BE2C (cell line): ENCODE results near the gene KIF1B.
A peak's percentile ranks its signal among the peaks of the same experiment; 100 is the strongest.

Experiments used
- DNase-seq: peaks from one replicate; pipeline ENCODE4 v3.0.0-alpha.2; 2020
- H3K27me3 ChIP-seq: fragments of 250-450 bp; sonication (Bioruptor Pico); 2 replicates; pipeline ENCODE4 v1.5.1; 2020; ENCODE audit warnings: mild to moderate bottlenecking
- H3K36me3 ChIP-seq: fragments of 250-450 bp; sonication (Bioruptor Pico); 2 replicates; pipeline ENCODE4 v1.5.1; 2020; ENCODE audit warnings: mild to moderate bottlenecking
- H3K4me1 ChIP-seq: fragments of 250-450 bp; sonication (Bioruptor Pico); 2 replicates; pipeline ENCODE4 v1.5.1; 2020
- H3K4me3 ChIP-seq: 2 replicates; pipeline ENCODE4 v1.5.1; 2011; ENCODE audit warnings: low read depth, low read length
- H3K9me3 ChIP-seq: fragments of 250-450 bp; sonication (Bioruptor Pico); 2 replicates; pipeline ENCODE4 v1.5.1; 2020
- TF ChIP-seq, protein P1 (sequence below): IDR thresholded peaks from 2 replicates; pipeline ENCODE4 v1.5.1; 2012; ENCODE audit warnings: mild to moderate bottlenecking, low read depth, low read length

The KIF1B gene

DNA sequence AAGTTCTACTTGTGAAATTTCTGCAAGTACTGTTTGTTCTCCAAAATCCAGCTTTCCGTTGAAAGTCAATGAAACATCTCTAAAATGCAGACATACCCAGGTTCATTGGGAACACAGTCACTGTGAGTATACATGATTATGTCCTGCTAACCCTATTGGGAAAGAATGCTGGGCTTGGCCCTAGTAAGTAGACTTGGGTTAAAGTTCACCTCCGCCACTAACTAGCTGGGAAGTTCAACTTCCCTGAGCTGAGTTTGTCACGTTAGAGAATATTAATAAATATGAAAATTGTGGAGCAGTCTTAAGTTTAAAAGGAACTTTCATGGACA lies 178.0 kb downstream of the KIF1B start:
- TF ChIP-seq, protein P1, sequence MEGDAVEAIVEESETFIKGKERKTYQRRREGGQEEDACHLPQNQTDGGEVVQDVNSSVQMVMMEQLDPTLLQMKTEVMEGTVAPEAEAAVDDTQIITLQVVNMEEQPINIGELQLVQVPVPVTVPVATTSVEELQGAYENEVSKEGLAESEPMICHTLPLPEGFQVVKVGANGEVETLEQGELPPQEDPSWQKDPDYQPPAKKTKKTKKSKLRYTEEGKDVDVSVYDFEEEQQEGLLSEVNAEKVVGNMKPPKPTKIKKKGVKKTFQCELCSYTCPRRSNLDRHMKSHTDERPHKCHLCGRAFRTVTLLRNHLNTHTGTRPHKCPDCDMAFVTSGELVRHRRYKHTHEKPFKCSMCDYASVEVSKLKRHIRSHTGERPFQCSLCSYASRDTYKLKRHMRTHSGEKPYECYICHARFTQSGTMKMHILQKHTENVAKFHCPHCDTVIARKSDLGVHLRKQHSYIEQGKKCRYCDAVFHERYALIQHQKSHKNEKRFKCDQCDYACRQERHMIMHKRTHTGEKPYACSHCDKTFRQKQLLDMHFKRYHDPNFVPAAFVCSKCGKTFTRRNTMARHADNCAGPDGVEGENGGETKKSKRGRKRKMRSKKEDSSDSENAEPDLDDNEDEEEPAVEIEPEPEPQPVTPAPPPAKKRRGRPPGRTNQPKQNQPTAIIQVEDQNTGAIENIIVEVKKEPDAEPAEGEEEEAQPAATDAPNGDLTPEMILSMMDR, result no peak
- Histone ChIP-seq H3K27me3 (no peaks in the 10 kb centered on the region), H3K4me1 (no peaks in the 10 kb centered on the region), H3K9me3 (no peaks in the 10 kb centered on the region), H3K36me3 (no peaks in the 10 kb centered on the region), H3K4me3 (no peak overlapping the region)
- DNase-seq, result no peak

DNA sequence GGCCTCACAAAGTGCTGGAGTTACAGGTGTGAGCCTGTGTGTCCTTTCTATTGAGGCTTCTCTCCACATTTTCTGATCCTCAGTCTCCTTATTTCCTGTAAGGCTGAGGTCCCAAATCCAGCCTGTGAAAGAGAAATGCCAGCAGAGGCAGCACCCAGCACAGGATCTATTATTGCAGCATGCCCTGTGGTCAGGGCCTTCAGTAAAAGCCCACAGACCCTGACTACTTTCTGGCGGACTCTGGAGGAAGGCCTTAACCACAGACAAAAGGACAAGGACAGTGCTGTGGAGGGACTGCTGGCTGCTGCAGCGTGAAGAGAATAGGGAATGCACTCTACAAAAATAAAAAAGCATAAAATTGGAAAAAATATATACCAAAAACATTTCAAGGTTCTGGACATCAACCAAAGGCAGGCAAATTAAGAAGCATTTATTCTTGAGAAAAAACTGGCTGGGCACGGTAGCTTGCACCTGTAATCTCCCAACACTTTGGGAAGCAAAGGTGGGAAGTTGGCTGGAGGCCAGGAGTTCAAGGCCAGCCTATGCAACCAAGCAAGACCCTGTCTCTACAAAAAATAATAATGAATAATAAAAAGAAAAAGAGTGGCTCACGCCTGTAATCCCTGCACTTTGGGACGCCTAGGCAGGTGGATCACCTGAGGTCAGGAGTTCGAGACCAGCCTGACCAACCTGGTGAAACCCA lies 179.1 kb downstream of the KIF1B start:
- no peaks in the 10 kb centered on the region for H3K9me3 ChIP-seq
- no peaks in the 10 kb centered on the region for H3K36me3 ChIP-seq
- no peaks in the 10 kb centered on the region for H3K27me3 ChIP-seq
- TF ChIP-seq, protein P1, result no peak
- H3K4me1 ChIP-seq, result no peaks in the 10 kb centered on the region
- no peak overlapping the region for H3K4me3 ChIP-seq
- DNase-seq, result no peak

DNA sequence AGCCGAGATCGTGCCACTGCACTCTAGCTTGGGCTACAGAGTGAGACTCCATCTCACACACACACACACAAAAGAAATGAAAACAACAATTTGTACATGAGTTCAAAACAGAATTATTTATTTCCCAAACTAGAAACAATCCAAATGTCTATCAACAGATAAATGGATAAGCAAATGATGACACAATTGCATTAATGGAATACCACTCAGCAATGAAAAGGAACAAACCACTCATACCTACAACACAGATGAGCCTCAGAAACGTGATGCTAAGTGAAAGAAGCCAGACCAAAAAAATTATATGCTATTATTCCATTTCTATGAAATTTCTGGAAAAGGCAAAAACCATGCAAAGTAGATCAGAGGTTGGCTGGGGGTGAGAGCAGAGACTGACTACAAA lies 186.5 kb downstream of the KIF1B start:
- Histone ChIP-seq H3K4me3 (no peak overlapping the region), H3K36me3 (no peaks in the 10 kb centered on the region), H3K27me3 (no peaks in the 10 kb centered on the region), H3K9me3 (no peaks in the 10 kb centered on the region), H3K4me1 (no peaks in the 10 kb centered on the region)
- TF ChIP-seq, protein P1, result no peak
- no peak for DNase-seq

DNA sequence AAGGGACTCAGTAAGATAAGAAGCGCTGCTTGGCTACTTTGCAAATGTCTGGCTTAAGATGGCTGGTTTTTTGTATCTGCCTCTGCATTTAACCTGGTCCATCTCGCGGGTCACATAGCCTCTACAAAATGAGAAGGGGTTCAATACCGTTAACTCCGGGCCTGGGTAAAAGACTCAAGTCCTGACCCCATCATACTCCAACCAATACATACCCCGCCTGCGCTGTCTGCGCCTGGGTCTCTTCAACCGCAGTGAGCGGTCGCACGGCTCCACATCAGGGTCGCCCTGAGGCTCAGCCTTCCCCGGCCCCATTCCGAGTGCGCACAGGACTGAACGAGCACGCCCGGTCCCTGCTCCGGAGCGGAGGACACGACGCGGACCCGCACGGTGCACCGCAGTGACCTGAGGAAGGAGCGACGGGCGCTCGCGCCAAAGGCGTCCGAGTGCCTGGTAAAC lies 187.9 kb downstream of the KIF1B start:
- no peak for DNase-seq
- TF ChIP-seq, protein P1, result no peak

DNA sequence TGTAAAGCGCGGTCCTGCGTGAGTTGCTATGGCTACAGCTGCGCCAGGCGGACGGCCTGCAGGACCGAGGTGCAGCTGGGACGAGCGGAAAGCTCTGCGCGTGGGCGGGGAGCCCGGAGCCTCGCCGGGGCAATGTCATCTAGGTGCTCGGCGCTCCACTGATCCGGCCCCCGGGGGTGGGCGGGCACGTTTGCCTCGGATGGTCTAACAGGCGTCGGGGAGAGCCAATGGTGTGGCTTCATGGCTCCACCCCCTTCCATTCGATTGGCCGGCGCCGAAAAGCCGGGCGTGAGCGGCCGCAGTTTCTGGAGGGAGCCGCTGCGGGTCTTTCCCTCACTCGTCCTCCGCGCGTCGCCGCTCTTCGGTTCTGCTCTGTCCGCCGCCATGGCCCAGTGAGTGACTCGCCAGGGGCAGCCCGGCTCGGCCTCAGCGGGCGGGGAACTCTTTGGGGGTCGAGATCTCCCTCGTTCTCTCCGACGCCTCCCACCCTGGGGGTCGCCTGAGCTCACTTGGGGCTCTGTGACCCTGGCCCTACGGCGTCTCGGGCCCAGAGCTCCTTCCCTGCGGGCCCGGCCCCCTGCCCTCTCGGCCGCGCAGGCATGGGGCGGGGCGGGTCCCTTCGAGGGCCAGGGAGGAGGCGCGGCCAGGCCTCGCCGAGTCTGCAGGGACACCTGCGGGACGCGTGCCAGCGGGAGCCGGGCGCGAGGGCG lies 188.5 kb downstream of the KIF1B start, which contains the start of gene PGD:
Gene PGD, plus strand, starts transcription at position 331 of the 710 bp plus-strand sequence. Its CDS starts 54 bp downstream, at position 385.
- H3K9me3 ChIP-seq, result no peaks in the 10 kb centered on the region
- DNase-seq, result peak; percentile 96
- H3K4me3 ChIP-seq, result peak within 1 kb of the TSS; percentile 72
- peaks cover 4% of the 10 kb centered on the region for H3K36me3 ChIP-seq
- TF ChIP-seq, protein P1, result no peak
- no peaks in the 10 kb centered on the region for H3K4me1 ChIP-seq
- no peaks in the 10 kb centered on the region for H3K27me3 ChIP-seq

More for the DNA sequence above, 187.9 kb downstream of the KIF1B start:
- Histone ChIP-seq H3K9me3 (no peaks in the 10 kb centered on the region), H3K4me1 (no peaks in the 10 kb centered on the region), H3K4me3 (peak overlapping the region; percentile 68), H3K36me3 (no peaks in the 10 kb centered on the region), H3K27me3 (no peaks in the 10 kb centered on the region)

DNA sequence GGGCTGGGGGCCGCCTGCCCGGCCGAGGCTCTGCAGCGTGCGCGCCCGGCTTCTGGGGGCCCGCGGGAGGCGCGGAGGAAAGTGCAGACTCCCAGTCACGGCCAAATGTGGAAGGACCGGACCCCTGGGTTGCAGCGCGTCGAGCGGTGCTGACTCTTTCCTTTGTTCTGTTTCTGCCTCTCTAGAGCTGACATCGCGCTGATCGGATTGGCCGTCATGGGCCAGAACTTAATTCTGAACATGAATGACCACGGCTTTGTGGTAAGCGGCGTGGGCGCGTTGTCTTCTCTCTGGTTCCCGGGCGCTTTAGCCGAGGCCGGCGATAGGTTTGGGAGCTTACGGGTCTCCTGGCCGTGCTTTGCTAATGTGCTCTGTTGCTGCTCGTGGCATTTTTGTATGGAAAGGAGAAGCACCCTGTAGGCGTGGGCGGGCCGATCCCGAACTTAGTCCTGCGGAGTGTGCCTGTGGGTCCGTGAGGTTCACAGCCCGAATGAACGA lies 189.1 kb downstream of the KIF1B start:
- peak overlapping the region; percentile 72 for H3K4me3 ChIP-seq
- no peaks in the 10 kb centered on the region for H3K9me3 ChIP-seq
- TF ChIP-seq, protein P1, result no peak
- peaks cover 7% of the 10 kb centered on the region for H3K36me3 ChIP-seq
- no peaks in the 10 kb centered on the region for H3K27me3 ChIP-seq
- H3K4me1 ChIP-seq, result no peaks in the 10 kb centered on the region
- DNase-seq, result no peak
